OCI-LY1 (cell line): ENCODE data around the gene DENND1A.

Experiments used
- EZH2 ChIP-seq: fragments of 200-600 bp; sonication (generic), shearing (Covaris generic); IDR thresholded peaks from 2 replicates; pipeline ENCODE4 v1.8.0; 2017; ENCODE audit warnings: borderline replicate concordance, mixed run types, mild to moderate bottlenecking, antibody characterized with exemption, low read length, moderate library complexity, mixed read lengths
- TF ChIP-seq, protein P1 (sequence below): fragments of 200-600 bp; sonication (generic), shearing (Covaris generic); IDR thresholded peaks from 2 replicates; pipeline ENCODE4 v1.5.1; 2017; ENCODE audit warnings: mild to moderate bottlenecking, antibody characterized with exemption, low read length, moderate library complexity, mixed read lengths

DNA sequence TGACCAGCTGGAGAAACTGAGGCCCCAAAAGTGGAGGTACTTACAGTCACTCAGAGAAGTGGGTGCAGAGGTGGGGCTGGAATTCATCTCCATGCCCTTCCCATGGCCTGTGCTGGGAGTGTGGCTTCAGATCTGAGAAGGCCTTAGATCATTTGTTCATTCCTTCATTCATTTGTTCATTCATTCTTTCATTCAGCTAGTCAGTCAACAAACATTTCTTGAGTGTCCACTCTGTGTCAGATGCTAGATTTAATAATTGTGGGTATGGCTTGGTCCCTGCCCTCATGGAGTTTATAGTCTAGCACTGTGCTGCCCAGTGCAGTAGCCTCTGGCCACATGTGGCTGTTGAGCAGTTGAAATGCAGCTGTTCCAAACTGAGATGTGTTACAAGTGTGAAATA is 593.0 kb downstream of the DENND1A start:
- TF ChIP-seq, protein P1, sequence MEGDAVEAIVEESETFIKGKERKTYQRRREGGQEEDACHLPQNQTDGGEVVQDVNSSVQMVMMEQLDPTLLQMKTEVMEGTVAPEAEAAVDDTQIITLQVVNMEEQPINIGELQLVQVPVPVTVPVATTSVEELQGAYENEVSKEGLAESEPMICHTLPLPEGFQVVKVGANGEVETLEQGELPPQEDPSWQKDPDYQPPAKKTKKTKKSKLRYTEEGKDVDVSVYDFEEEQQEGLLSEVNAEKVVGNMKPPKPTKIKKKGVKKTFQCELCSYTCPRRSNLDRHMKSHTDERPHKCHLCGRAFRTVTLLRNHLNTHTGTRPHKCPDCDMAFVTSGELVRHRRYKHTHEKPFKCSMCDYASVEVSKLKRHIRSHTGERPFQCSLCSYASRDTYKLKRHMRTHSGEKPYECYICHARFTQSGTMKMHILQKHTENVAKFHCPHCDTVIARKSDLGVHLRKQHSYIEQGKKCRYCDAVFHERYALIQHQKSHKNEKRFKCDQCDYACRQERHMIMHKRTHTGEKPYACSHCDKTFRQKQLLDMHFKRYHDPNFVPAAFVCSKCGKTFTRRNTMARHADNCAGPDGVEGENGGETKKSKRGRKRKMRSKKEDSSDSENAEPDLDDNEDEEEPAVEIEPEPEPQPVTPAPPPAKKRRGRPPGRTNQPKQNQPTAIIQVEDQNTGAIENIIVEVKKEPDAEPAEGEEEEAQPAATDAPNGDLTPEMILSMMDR = no peak
- no peak for TF ChIP-seq EZH2
